SK-N-SH treated with all-trans-retinoic acid at 6 μM for 48 hours (cell line): ENCODE measurements around the gene SPAM1.

Experiments used
- ATAC-seq: fragments of 200-7000 bp; cut with Tn5 transposase; 3 replicates; pipeline ENCODE4 v1.9.1; 2020; ENCODE audit warnings: mild to moderate bottlenecking, moderate library complexity
- ARNTL ChIP-seq: fragments of 450-650 bp; formaldehyde crosslinking; IDR thresholded peaks from 2 replicates; pipeline ENCODE4 v1.5.0; 2020; ENCODE audit warnings: low read depth, mild to moderate bottlenecking, moderate library complexity, borderline replicate concordance
- BACH2 ChIP-seq: fragments of 250-450 bp; sonication (Bioruptor Pico); IDR thresholded peaks from 2 replicates; pipeline ENCODE4 v1.9.0; 2021; ENCODE audit warnings: mild to moderate bottlenecking, borderline replicate concordance
- CREB5 ChIP-seq: fragments of 250-450 bp; sonication (Bioruptor Pico); IDR thresholded peaks from 2 replicates; pipeline ENCODE4 v1.5.1; 2020; ENCODE audit warnings: low read depth, mild to moderate bottlenecking, moderate library complexity
- CSDC2 ChIP-seq: fragments of 250-450 bp; sonication (Bioruptor Pico); IDR thresholded peaks from 2 replicates; pipeline ENCODE4 v1.5.0; 2020; ENCODE audit warnings: mild to moderate bottlenecking, moderate library complexity
- CSRNP3 ChIP-seq: fragments of 250-450 bp; sonication (Bioruptor Pico); IDR thresholded peaks from 2 replicates; pipeline ENCODE4 v1.5.1; 2021; ENCODE audit warnings: mild to moderate bottlenecking, moderate library complexity
- ESRRG ChIP-seq: fragments of 250-450 bp; sonication (Bioruptor Pico); IDR thresholded peaks from 2 replicates; pipeline ENCODE4 v1.6.1; 2021; ENCODE audit warnings: mild to moderate bottlenecking
- GLIS3 ChIP-seq: fragments of 250-450 bp; sonication (Bioruptor Pico); IDR thresholded peaks from 2 replicates; pipeline ENCODE4 v1.5.0; 2020; ENCODE audit warnings: mild to moderate bottlenecking, moderate library complexity
- ISL1 ChIP-seq: fragments of 250-450 bp; sonication (Bioruptor Pico); IDR thresholded peaks from 2 replicates; pipeline ENCODE4 v2.1.2; 2022; ENCODE audit warnings: mild to moderate bottlenecking, moderate library complexity
- OSR1 ChIP-seq: fragments of 250-450 bp; sonication (Bioruptor Pico); IDR thresholded peaks from 2 replicates; pipeline ENCODE4 v1.8.0; 2022; ENCODE audit warnings: moderate library complexity, mild to moderate bottlenecking, inconsistent platforms
- PATZ1 ChIP-seq: fragments of 250-450 bp; sonication (Bioruptor Pico); IDR thresholded peaks from 2 replicates; pipeline ENCODE4 v1.8.0; 2020; ENCODE audit warnings: mild to moderate bottlenecking, moderate library complexity, borderline replicate concordance
- POU6F1 ChIP-seq: fragments of 250-450 bp; sonication (Bioruptor Pico); IDR thresholded peaks from 2 replicates; pipeline ENCODE4 v1.8.0; 2021; ENCODE audit warnings: low read depth, mild to moderate bottlenecking, moderate library complexity, borderline replicate concordance
- PPARA ChIP-seq: fragments of 250-450 bp; sonication (Bioruptor Pico); IDR thresholded peaks from 2 replicates; pipeline ENCODE4 v1.5.0; 2020; ENCODE audit warnings: mild to moderate bottlenecking, borderline replicate concordance
- RARB ChIP-seq: fragments of 250-450 bp; sonication (Bioruptor Pico); IDR thresholded peaks from 2 replicates; pipeline ENCODE4 v1.8.0; 2021; ENCODE audit warnings: mild to moderate bottlenecking, moderate library complexity
- SNAI2 ChIP-seq: fragments of 250-450 bp; sonication (Bioruptor Pico); IDR thresholded peaks from 2 replicates; pipeline ENCODE4 v1.5.0; 2020; ENCODE audit warnings: mild to moderate bottlenecking, moderate library complexity
- TCF4 ChIP-seq: fragments of 250-450 bp; sonication (Bioruptor Pico); IDR thresholded peaks from 2 replicates; pipeline ENCODE4 v1.8.0; 2021; ENCODE audit warnings: mild to moderate bottlenecking, moderate library complexity, borderline replicate concordance
- TOX ChIP-seq: fragments of 250-450 bp; sonication (Bioruptor Pico); IDR thresholded peaks from 2 replicates; pipeline ENCODE4 v1.8.0; 2021; ENCODE audit warnings: mild to moderate bottlenecking, moderate library complexity, borderline replicate concordance
- ZC3H10 ChIP-seq: fragments of 250-450 bp; sonication (Bioruptor Pico); IDR thresholded peaks from 2 replicates; pipeline ENCODE4 v1.5.1; 2021; ENCODE audit warnings: mild to moderate bottlenecking, moderate library complexity
- ZFP3 ChIP-seq: fragments of 250-450 bp; sonication (Bioruptor Pico); IDR thresholded peaks from 2 replicates; pipeline ENCODE4 v1.5.0; 2020; ENCODE audit warnings: mild to moderate bottlenecking, moderate library complexity
- ZFP30 ChIP-seq: fragments of 450-650 bp; formaldehyde crosslinking; IDR thresholded peaks from 2 replicates; pipeline ENCODE4 v1.5.0; 2022; ENCODE audit warnings: mild to moderate bottlenecking, moderate library complexity
- ZNF565 ChIP-seq: fragments of 450-650 bp; formaldehyde crosslinking; conservative IDR thresholded peaks from 2 replicates; pipeline ENCODE4 v1.5.0; 2020; ENCODE audit warnings: low read depth, mild to moderate bottlenecking, moderate library complexity
- ZNF70 ChIP-seq: fragments of 450-650 bp; formaldehyde crosslinking; IDR thresholded peaks from 2 replicates; pipeline ENCODE4 v1.5.0; 2020; ENCODE audit warnings: mild to moderate bottlenecking, moderate library complexity
- ZNF8 ChIP-seq: fragments of 450-650 bp; formaldehyde crosslinking; IDR thresholded peaks from 2 replicates; pipeline ENCODE4 v1.5.0; 2020; ENCODE audit warnings: mild to moderate bottlenecking, moderate library complexity

SPAM1 gene

GRCh38 chr7:123958186-123958703 is 33.2 kb downstream of the SPAM1 start:
- ATAC-seq = no peak
- TF ChIP-seq ZNF565 (CRISPR knock-in tag) = no peak
- TF ChIP-seq ISL1 (CRISPR knock-in tag) = peak; percentile 38; the same call in 1 of the 2 replicates

GRCh38 chr7:123961771-123962170 is 36.7 kb downstream of the SPAM1 start:
- TF ChIP-seq GLIS3 (CRISPR knock-in tag) (no peak), ISL1 (CRISPR knock-in tag) (0 out of 2 replicates have a peak, but pooled peaks have one; percentile 18), PPARA (no peak)
- no peak for ATAC-seq

GRCh38 chr7:123966936-123967335 is 41.9 kb downstream of the SPAM1 start:
- peak; percentile 44; the same call in 1 of the 3 replicates for ATAC-seq
- no peak for TF ChIP-seq SNAI2 (CRISPR knock-in tag)
- no peak for TF ChIP-seq ARNTL (CRISPR knock-in tag)
- no peak for TF ChIP-seq RARB (CRISPR knock-in tag)
- TF ChIP-seq TOX (CRISPR knock-in tag) = no peak
- no peak for TF ChIP-seq ESRRG (CRISPR knock-in tag)

GRCh38 chr7:123972045-123972444 is 47.0 kb downstream of the SPAM1 start:
- TF ChIP-seq PATZ1 (CRISPR knock-in tag) (no peak), RARB (CRISPR knock-in tag) (no peak), ZNF8 (no peak), SNAI2 (CRISPR knock-in tag) (no peak), ZNF565 (CRISPR knock-in tag) (no peak), GLIS3 (CRISPR knock-in tag) (no peak), CREB5 (no peak), TCF4 (no peak), BACH2 (CRISPR knock-in tag) (no peak), CSRNP3 (CRISPR knock-in tag) (no peak), TOX (CRISPR knock-in tag) (no peak), OSR1 (CRISPR knock-in tag) (no peak), ZFP30 (no peak), ZNF70 (CRISPR knock-in tag) (no peak), CSDC2 (no peak), POU6F1 (CRISPR knock-in tag) (no peak), ESRRG (CRISPR knock-in tag) (no peak), ZC3H10 (CRISPR knock-in tag) (no peak), ISL1 (CRISPR knock-in tag) (no peak)
- no peak for ATAC-seq

GRCh38 chr7:123972831-123973230 is 47.8 kb downstream of the SPAM1 start:
- ATAC-seq = no peak
- no peak for TF ChIP-seq OSR1 (CRISPR knock-in tag)
- TF ChIP-seq CREB5 = no peak
- no peak for TF ChIP-seq PPARA
- no peak for TF ChIP-seq SNAI2 (CRISPR knock-in tag)
- TF ChIP-seq ESRRG (CRISPR knock-in tag) = no peak
- no peak for TF ChIP-seq ZNF8
- no peak for TF ChIP-seq ISL1 (CRISPR knock-in tag)
- no peak for TF ChIP-seq RARB (CRISPR knock-in tag)
- TF ChIP-seq ZFP30 = no peak
- TF ChIP-seq ARNTL (CRISPR knock-in tag) = no peak
- TF ChIP-seq ZFP3 (CRISPR knock-in tag) = no peak
- TF ChIP-seq CSDC2 = no peak
- no peak for TF ChIP-seq ZC3H10 (CRISPR knock-in tag)
- no peak for TF ChIP-seq TOX (CRISPR knock-in tag)
- no peak for TF ChIP-seq POU6F1 (CRISPR knock-in tag)
- no peak for TF ChIP-seq GLIS3 (CRISPR knock-in tag)
- TF ChIP-seq TCF4 = no peak
- no peak for TF ChIP-seq ZNF70 (CRISPR knock-in tag)
- TF ChIP-seq BACH2 (CRISPR knock-in tag) = no peak
